T1000 (cell line): Measurements from ENCODE around the gene B4GALT6.

ENCODE experiments used
- DNase-seq: peaks from one replicate; lab custom pipeline; 2025; ENCODE audit warnings: mixed read lengths; lab: John Stamatoyannopoulos, UW

B4GALT6 gene

GRCh38 chr18:31633392-31634330 is 50.7 kb downstream of the B4GALT6 start:
- DNase-seq, result no peak

DNA sequence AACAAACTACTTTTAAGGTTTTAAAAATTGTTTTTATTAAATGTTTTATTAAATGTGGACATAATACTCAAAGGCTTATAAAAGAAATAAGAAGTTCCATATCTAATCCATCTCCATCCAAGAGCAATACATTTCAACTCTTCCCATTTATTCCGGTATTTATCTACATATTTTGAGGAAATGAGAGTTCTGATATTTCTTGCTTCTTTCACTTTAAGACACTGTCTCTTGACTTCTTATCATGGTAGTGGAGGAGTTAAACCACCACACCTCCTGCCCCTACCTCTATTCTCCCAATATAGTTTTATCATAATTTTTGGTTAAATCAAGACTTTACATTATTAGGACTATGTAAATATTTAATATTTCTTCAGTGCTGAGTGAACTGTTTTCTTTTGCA is 52.0 kb downstream of the B4GALT6 start:
- DNase-seq, result no peak

DNA sequence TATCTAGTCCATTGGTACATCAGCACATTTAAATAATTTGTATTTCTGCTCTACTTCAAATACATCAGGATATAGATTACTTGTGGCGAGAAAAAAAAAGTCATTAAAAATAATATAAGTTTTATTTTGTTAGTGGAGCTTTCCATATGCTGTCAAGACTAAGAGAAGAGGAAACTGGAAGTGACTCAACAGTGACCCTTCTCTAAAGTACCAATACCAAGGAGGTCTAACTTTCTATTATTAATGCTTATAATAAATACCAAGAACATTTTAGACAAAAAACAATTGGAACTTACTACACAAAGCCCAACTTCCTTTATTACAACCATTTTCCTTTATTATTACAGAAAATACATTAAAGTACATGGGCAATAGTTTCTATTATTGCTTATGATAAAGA is 52.9 kb downstream of the B4GALT6 start:
- DNase-seq, result no peak

DNA sequence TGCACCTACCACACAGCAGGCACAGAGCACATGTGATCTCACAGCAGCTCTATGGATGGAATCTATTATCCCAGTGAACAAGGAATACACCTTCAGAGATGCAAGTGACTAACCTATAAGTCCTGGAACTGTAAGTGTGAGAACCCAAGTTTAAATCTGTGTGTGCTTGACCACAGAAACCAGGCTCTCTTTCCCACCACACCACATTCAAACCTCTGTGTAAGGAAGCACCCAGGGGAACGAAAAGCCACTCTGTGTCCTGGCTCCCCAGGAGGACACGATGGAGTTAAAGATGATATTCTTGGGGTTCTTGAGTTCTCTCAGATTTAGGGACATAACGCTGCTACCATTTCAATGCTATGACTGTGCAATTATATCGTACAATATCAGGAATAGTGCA is 53.8 kb downstream of the B4GALT6 start:
- DNase-seq, result no peak

DNA sequence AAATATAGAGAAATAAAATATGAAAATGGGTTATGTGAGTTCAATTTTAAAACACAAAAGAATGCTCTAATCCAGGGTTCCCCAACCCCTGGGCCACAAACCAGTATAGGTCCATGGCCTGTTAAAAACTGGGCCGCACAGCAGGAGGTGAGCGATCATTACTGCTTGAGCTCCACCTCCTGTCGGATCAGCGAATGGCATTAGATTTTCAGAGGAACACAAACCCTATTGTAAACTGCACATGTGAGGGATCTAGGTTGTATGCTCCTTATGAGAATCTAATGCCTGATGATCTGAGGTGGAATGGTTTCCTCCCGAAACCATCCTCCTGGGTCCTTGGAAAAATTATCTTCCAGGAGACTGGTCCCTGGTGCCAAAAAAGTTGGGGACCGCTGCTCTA is 58.0 kb downstream of the B4GALT6 start:
- no peak for DNase-seq

DNA sequence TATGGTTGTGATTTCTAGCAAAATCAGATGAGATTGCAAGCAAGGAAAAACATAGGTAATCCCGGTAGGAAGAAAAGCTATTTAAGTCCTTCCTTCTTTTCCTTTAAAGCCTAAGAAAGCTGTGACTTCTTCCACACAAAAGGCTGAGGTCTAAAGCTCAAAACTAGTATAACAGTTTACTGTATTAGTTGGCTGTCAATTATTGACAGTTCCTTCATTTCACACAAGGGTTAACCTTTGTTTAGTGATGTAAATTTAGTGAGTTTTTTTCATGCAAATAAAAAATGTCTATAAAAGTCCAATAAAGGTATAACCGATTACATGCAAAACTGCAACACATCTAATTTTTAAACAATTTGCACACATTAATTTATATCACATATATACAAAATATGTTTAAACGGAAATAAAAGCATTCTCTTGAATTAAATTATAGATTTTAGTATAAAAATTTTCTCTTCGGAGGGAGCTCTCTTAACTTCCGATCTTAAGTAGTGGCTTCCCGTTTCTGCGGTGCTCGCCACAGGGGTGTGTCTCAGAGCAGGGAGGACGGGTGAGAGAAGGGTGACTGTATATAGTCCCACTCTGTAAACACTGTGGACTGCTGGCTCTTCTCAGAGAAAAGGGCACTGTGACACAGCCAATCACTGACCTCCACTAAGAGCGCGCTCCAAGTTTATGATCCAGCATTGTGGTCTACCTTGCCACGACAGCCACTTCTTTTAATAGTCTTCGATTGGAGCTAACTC is 59.3 kb downstream of the B4GALT6 start:
- no peak for DNase-seq

GRCh38 chr18:31619291-31619690 is 65.1 kb downstream of the B4GALT6 start:
- no peak for DNase-seq

DNA sequence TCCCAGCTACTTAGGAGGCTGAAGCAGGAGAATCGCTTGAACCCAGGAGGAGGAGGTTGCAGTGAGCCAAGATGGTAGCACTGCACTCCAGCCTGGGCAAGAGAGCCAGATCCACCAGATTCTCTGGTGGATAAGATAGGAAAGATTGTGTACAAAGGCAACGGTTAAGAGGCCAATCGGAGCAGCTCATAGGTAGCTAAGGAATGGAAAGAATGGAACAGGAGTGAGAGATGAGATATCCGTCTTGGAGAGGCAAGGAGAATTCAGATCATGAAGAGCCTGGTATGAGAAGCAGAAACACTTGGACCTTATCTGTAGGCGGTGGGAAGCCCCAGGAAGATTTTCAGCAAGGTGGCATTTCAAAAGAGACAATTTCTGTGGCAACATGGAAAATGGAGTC is 65.6 kb downstream of the B4GALT6 start:
- no peak for DNase-seq

DNA sequence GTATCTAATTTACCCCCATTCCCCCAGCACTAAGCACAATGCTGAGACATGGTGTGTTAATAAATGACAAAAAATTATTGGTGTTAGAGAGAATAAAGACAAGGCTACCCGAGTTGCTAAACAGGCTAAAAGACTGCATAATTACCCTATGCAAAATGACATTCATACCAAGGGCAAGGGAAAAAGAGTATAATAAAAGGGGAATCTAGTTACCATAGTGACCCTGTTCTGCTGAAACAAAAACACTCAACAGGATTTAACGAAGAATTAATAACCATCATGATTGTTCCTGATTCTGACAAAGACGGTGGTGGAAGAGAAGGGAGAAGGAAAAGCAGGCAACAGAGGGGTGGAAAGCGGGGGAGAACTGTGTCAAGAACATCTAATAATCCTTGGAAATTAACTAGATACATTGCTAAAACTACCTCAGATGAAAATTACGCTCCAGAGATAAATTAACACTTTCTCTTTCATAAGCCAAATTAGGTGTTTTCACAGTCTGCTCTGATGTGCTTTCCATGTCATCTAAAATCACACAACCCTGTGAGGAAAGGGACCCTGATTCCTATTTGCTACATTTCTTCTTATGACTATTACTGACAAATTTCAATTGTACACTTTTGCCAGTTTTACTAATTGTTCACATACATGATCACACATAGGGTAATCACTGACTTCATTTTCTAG is 67.2 kb downstream of the B4GALT6 start:
- no peak for DNase-seq

- DNase-seq, result no peak
Measured at GRCh38 chr18:31616586-31616985, 67.8 kb downstream of the B4GALT6 start.

DNA sequence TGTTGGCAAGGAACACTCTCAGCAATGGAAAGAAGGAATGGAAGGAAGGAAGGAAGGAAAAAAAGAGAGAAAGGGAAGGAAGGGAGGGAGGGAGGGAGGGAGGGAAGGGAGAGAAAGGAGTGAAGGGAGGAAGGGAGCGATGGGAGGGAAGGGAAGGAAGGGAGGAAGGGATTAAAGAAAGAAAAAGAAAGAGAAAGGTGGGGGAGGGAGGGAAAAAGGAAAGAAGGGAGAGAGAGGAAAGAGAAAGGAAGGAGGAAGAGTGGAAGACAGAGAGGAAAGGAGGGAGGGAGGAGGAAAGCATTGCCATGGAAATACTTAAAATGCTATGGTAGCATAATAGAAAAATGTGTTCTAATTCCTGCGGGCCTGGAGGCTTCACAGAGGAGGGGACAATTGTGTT is 70.3 kb downstream of the B4GALT6 start:
- DNase-seq, result no peak

DNA sequence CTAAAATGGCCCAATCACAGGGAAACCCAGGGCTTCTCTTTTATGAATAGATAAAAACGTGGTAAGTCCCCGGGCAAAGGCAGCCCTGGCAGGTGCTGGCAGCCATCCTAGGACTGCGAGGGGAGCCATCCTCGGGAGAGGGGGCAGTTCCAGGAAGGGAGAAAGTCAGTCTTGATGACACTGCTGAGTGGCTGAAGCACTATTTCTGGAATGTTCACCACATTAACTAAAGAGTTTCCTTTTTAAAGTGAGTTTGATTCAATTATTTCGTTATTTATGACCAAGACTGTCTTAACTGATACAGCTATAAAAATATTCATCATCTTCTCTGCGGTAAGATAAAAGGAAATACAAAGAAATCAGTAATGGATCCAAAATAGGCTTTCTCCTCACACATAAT is 72.3 kb downstream of the B4GALT6 start:
- DNase-seq, result no peak

- no peak for DNase-seq
Measured at GRCh38 chr18:31611511-31611910, 72.9 kb downstream of the B4GALT6 start.

GRCh38 chr18:31610286-31611205 is 73.8 kb downstream of the B4GALT6 start:
- no peak for DNase-seq

- no peak for DNase-seq
Measured at GRCh38 chr18:31609886-31610285, 74.5 kb downstream of the B4GALT6 start.

- no peak for DNase-seq
Measured at GRCh38 chr18:31607384-31607783, 77.0 kb downstream of the B4GALT6 start.

- DNase-seq, result no peak
Measured at GRCh38 chr18:31606265-31606664, 78.1 kb downstream of the B4GALT6 start.

DNA sequence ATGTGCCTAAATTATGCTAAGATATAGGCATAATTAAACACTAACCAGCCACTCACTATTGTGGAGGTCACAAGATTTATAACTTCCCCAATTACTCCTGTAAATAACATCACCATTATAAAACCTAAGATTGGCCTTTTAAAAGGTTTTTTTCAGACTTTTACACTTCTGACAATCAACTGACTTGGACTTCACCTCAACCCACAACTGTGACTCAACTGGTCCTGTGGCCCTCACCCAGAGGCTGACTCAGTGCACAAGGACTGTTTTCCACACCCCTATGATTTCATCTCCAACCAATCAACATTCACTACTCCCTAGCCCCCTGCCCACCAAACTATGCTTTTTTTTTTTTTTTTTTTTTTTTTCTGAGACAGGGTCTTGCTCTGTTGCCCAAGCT is 81.1 kb downstream of the B4GALT6 start:
- DNase-seq, result no peak

GRCh38 chr18:31598021-31598805 is 86.2 kb downstream of the B4GALT6 start:
- DNase-seq, result no peak

GRCh38 chr18:31596081-31596872 is 88.1 kb downstream of the B4GALT6 start:
- no peak for DNase-seq
